ENCODE measurements around the gene SMYD3. TPM values are rescaled to one million over a fixed set of nuclear protein-coding genes. Genes with fewer than 3 reads are reported as not detected.

Gene SMYD3
- total and polyA plus RNA-seq, 2 of the 4 experiments (the other 2 are of a cell fraction): 26.5 to 37.6 TPM

- ChIA-PET CTCF (interaction anchor here (0.7 kb wide), 1 partner anchor 18 kb away, joined by 3 read pairs; no protein-coding TSS in a partner anchor), POLR2A (ENCODE audit: unreplicated experiment) (no interaction called here)
- no peak for DNase-seq
- Histone ChIP-seq H3K4me1 (ENCODE audit: control insufficient read depth, insufficient read depth, low read length) (peaks cover 5% of the 10 kb centered on the region), H2AFZ (replicated peaks; ENCODE audit: low read length, poor library complexity) (no peak overlapping the region), H2BK5ac (ENCODE audit: low read depth, low read length, poor library complexity, severe bottlenecking) (no peak overlapping the region), H3K36me3 (ENCODE audit: control insufficient read depth, insufficient read depth, low read length) (no peaks in the 10 kb centered on the region), H2BK20ac (ENCODE audit: low read depth, low read length) (no peak overlapping the region), H3K56ac (ENCODE audit: extremely low read depth, insufficient read depth, low read length) (no peak overlapping the region), H4K20me1 (ENCODE audit: insufficient read depth, low read length) (no peaks in the 10 kb centered on the region), H3K4me3 (ENCODE audit: insufficient read depth, low read depth, low read length) (no peak overlapping the region), H2AK5ac (ENCODE audit: low read depth, low read length) (no peak overlapping the region), H3K18ac (ENCODE audit: low read depth, low read length) (no peak overlapping the region), H2AK9ac (replicated peaks; ENCODE audit: low read depth, low read length, poor library complexity) (no peak overlapping the region), H3K4me2 (ENCODE audit: low read depth, low read length) (no peak overlapping the region), H4K91ac (ENCODE audit: insufficient read depth, low read depth, low read length) (no peak overlapping the region), H4K8ac (ENCODE audit: low read depth in 2 of 2, low read length in 2 of 2) (no peak overlapping the region), H3K23ac (ENCODE audit: low read depth, low read length) (no peak overlapping the region), H3K4ac (ENCODE audit: low read depth, low read length) (no peak overlapping the region), H2BK120ac (ENCODE audit: low read depth, low read length) (no peak overlapping the region), H3K9me1 (ENCODE audit: insufficient read depth, low read length) (no peaks in the 10 kb centered on the region; the same call in 1 of the 2 replicates), H3K9ac (ENCODE audit: low read depth, low read length) (no peak overlapping the region), H3K27ac (ENCODE audit: insufficient read depth, low read length) (no peak overlapping the region), H3K79me1 (ENCODE audit: low read depth in 1 of 2, low read length in 2 of 2) (peaks cover 0 to 2% of the 10 kb centered on the region in 2 experiments; a peak in 1 of 4 replicates), H4K5ac (ENCODE audit: low read depth, low read length) (no peak overlapping the region), H3K27me3 (ENCODE audit: control insufficient read depth, insufficient read depth, low read length) (no peaks in the 10 kb centered on the region), H3K9me3 (ENCODE audit: control insufficient read depth, insufficient read depth, low read length) (no peaks in the 10 kb centered on the region), H3K14ac (replicated peaks; ENCODE audit: low read depth, low read length) (no peak overlapping the region), H2BK15ac (ENCODE audit: low read depth, low read length) (no peak overlapping the region)
- BruUV-seq (replicated peaks): no TSS peak
- no CpG with 5 or more reads among the region's 1 CpG for WGBS, 2 experiments (ENCODE audit: extremely low coverage in 2 of 2, insufficient read length in 1 of 2)
- TF ChIP-seq MAZ (IDR thresholded peaks at IDR 0.05; ENCODE audit: borderline replicate concordance, low read depth, low read length) (no peak), MAFK (IDR thresholded peaks at IDR 0.05; ENCODE audit: low read depth, low read length) (no peak), ELK1 (IDR thresholded peaks at IDR 0.05; ENCODE audit: borderline replicate concordance, low read depth, low read length) (no peak), POLR2A (IDR thresholded peaks at IDR 0.05; ENCODE audit: low read depth, low read length) (no peak), RFX5 (IDR thresholded peaks at IDR 0.05; ENCODE audit: low read depth, low read length) (no peak), CTCF (conservative IDR thresholded peaks at IDR 0.05; ENCODE audit: low read depth, low read length) (no peak), USF2 (IDR thresholded peaks at IDR 0.05; ENCODE audit: low read depth, low read length) (no peak), NFE2L2 (IDR thresholded peaks at IDR 0.05; ENCODE audit: low read depth, low read length) (no peak), FOS (IDR thresholded peaks at IDR 0.05; ENCODE audit: low read depth, low read length) (no peak), RCOR1 (IDR thresholded peaks at IDR 0.05; ENCODE audit: insufficient replicate concordance, low read length) (no peak), SMC3 (IDR thresholded peaks at IDR 0.05; ENCODE audit: low read depth, low read length) (no peak), MXI1 (IDR thresholded peaks at IDR 0.05; ENCODE audit: borderline replicate concordance, low read depth, low read length) (no peak), CHD1 (IDR thresholded peaks at IDR 0.05; ENCODE audit: low read depth, low read length) (no peak), CEBPB (IDR thresholded peaks at IDR 0.05; ENCODE audit: low read depth, low read length) (no peak), BHLHE40 (IDR thresholded peaks at IDR 0.05; ENCODE audit: low read depth, low read length) (no peak), RAD21 (IDR thresholded peaks at IDR 0.05; ENCODE audit: low read length) (no peak)
- intact Hi-C loops (cut with micrococcal nuclease): no loop called here
- in situ Hi-C loops (cut with MboI; ENCODE audit: low sequenced_read_pairs): no loop called here
- dilution Hi-C loops (cut with HindIII; ENCODE audit: low sequenced_read_pairs, unreplicated experiment): no loop called here
- ATAC-seq (ENCODE audit: low read depth): no peak
Observed at GRCh38 chr1:245906207-245906606, 600.9 kb downstream of the SMYD3 start.
